K562 (cell line): ENCODE results near the gene KRT8. TPM values are rescaled to one million over a fixed set of nuclear protein-coding genes. Genes with fewer than 3 reads are reported as not detected.

Experiments
- ARNT ChIP-seq, 2 experiments: fragments of 450-650 bp; IDR thresholded peaks; 2 replicates each; pipeline ENCODE4 v1.6.1; 2016; ENCODE audit warnings: mild to moderate bottlenecking in 1 of 2
- ATF3 ChIP-seq, 2 experiments: fragments of 450-650 bp in 1 of 2; sonication (generic) in 1 of 2; formaldehyde crosslinking in 1 of 2; IDR thresholded peaks in 1 of 2; conservative IDR thresholded peaks in 1 of 2; 2 replicates each; pipeline versions ENCODE4 v1.6.1 to v1.8.1; 2016 to 2023; ENCODE audit warnings: mild to moderate bottlenecking in 2 of 2, moderate library complexity in 2 of 2, inconsistent platforms in 1 of 2, missing genetic modification reagents in 1 of 2
- CHD2 ChIP-seq: IDR thresholded peaks from 2 replicates; pipeline ENCODE4 v1.6.1; 2011; ENCODE audit warnings: low read depth, low read length
- CXXC5 ChIP-seq: fragments of 250-450 bp; sonication (Bioruptor Pico); IDR thresholded peaks from 2 replicates; pipeline ENCODE4 v1.8.0; 2022; ENCODE audit warnings: inconsistent platforms, mild to moderate bottlenecking, moderate library complexity
- EGR1 ChIP-seq: fragments of 450-650 bp; conservative IDR thresholded peaks from 2 replicates; pipeline ENCODE4 v1.6.1; 2017; ENCODE audit warnings: mild to moderate bottlenecking
- ELK1 ChIP-seq: sonication (generic); formaldehyde crosslinking; IDR thresholded peaks from 2 replicates; pipeline ENCODE4 v1.8.1; 2022; ENCODE audit warnings: missing genetic modification reagents
- GABPA ChIP-seq: fragments of 200-800 bp; sonication (Bioruptor generic); conservative IDR thresholded peaks from 2 replicates; pipeline ENCODE4 v1.6.1; 2016; ENCODE audit warnings: low read depth, missing genetic modification characterization, missing compliant biosample characterization
- HNRNPK ChIP-seq: fragments of 200-400 bp; formaldehyde crosslinking; IDR thresholded peaks from one replicate; pipeline ENCODE4 v1.6.1; 2018; ENCODE audit warnings: mild to moderate bottlenecking, low read depth, low read length; ENCODE audit not compliant: poor library complexity, severe bottlenecking
- NFATC3 ChIP-seq: fragments of 450-650 bp; IDR thresholded peaks from 2 replicates; pipeline ENCODE4 v1.6.1; 2017; ENCODE audit warnings: mild to moderate bottlenecking
- NR4A1 ChIP-seq, 2 experiments: fragments of 250-450 bp in 1 of 2; fragments of 450-650 bp in 1 of 2; sonication (Bioruptor Pico) in 1 of 2; IDR thresholded peaks; 2 replicates each; pipeline versions ENCODE4 v1.4.0 to v1.6.1; 2016 to 2020; ENCODE audit warnings: mild to moderate bottlenecking in 2 of 2, missing compliant biosample characterization in 1 of 2, missing genetic modification characterization in 1 of 2, moderate library complexity in 1 of 2
- POLR2B ChIP-seq: fragments of 450-650 bp; IDR thresholded peaks from 2 replicates; pipeline ENCODE4 v1.6.1; 2018; ENCODE audit warnings: low read depth; ENCODE audit not compliant: partially characterized antibody
- PYGO2 ChIP-seq: fragments of 450-650 bp; IDR thresholded peaks from 2 replicates; pipeline ENCODE4 v1.6.1; 2016; ENCODE audit warnings: mild to moderate bottlenecking, missing genetic modification characterization, moderate library complexity, missing compliant biosample characterization
- SMARCA5 ChIP-seq: fragments of 450-650 bp; IDR thresholded peaks from 2 replicates; pipeline ENCODE4 v1.6.1; 2016
- SPI1 ChIP-seq: IDR thresholded peaks from 2 replicates; pipeline ENCODE4 v1.6.1; 2011; ENCODE audit warnings: low read depth, low read length, control low read depth, borderline replicate concordance
- TRIM28 ChIP-seq: fragments of 450-650 bp; IDR thresholded peaks from 2 replicates; pipeline ENCODE4 v1.6.1; 2017
- U2AF2 ChIP-seq: fragments of 200-400 bp; formaldehyde crosslinking; optimal IDR thresholded peaks from 2 replicates; pipeline ENCODE3; 2017; ENCODE audit warnings: low read depth, mild to moderate bottlenecking, low read length
- ZBTB26 ChIP-seq: fragments of 450-650 bp; formaldehyde crosslinking; IDR thresholded peaks from 2 replicates; pipeline ENCODE4 v1.4.0; 2022; ENCODE audit warnings: missing genetic modification characterization
- ZBTB9 ChIP-seq: fragments of 450-650 bp; formaldehyde crosslinking; IDR thresholded peaks from 2 replicates; pipeline ENCODE4 v1.4.0; 2020; ENCODE audit warnings: mild to moderate bottlenecking, moderate library complexity
- ZNF121 ChIP-seq: sonication (generic); formaldehyde crosslinking; conservative IDR thresholded peaks from 2 replicates; pipeline ENCODE4 v1.8.0; 2022; ENCODE audit warnings: missing genetic modification reagents
- ZNF354B ChIP-seq: fragments of 250-450 bp; sonication (Bioruptor Pico); IDR thresholded peaks from 2 replicates; pipeline ENCODE4 v1.4.0; 2020
- ZNF445 ChIP-seq: fragments of 250-450 bp; sonication (Bioruptor Pico); IDR thresholded peaks from 2 replicates; pipeline ENCODE4 v1.4.0; 2020; ENCODE audit warnings: low read depth, mild to moderate bottlenecking, moderate library complexity
- ZNF507 ChIP-seq: conservative IDR thresholded peaks from 2 replicates; pipeline ENCODE4 v1.6.1; 2017; ENCODE audit warnings: missing genetic modification characterization, missing compliant biosample characterization
- ZNF511 ChIP-seq: sonication (generic); formaldehyde crosslinking; IDR thresholded peaks from 2 replicates; pipeline ENCODE4 v1.8.0; 2022; ENCODE audit warnings: mild to moderate bottlenecking, missing genetic modification reagents
- ZNF76 ChIP-seq: fragments of 250-450 bp; sonication (Bioruptor Pico); IDR thresholded peaks from 2 replicates; pipeline ENCODE4 v1.4.0; 2020; ENCODE audit warnings: mild to moderate bottlenecking, moderate library complexity, borderline replicate concordance
- ZSCAN29 ChIP-seq: fragments of 450-650 bp; IDR thresholded peaks from 2 replicates; pipeline ENCODE4 v1.6.1; 2017
- polyA plus RNA-seq, 8 experiments: library from polyadenylated mRNA; depleted of rRNA in 4 of 8; stranded (reverse) in 5 of 8; unstranded in 3 of 8; fragments of >200 nt; fragmentation: Nextera tagmentation in 2 of 8; fragmentation: Illumina TruSeq in 1 of 8; extraction: Ambion mirVana in 2 of 8; extraction: Trizol in 1 of 8; gene quantifications; 2 replicates each; pipeline versions ENCODE4 v1.2.1 to v1.2.3, GENCODE V29; 2011 to 2014; ENCODE audit warnings: inconsistent platforms in 1 of 8, missing spikeins in 1 of 8
- total RNA-seq, 7 experiments: library from RNA; depleted of rRNA in 6 of 7; stranded (reverse); fragments of >200 nt in 6 of 7; fragmentation: Illumina TruSeq in 2 of 7; extraction: Trizol in 2 of 7; gene quantifications; 2 replicates each; pipeline versions ENCODE4 v1.2.1 to v1.2.3, GENCODE V29; 2011 to 2021; ENCODE audit warnings: low replicate concordance in 1 of 7

KRT8 gene
- total and polyA plus RNA-seq, 9 of the 15 experiments (the other 6 are each of a cell fraction or from before 2014, with no cell fraction given) = 41.5 to 661 (median 260) TPM

- TF ChIP-seq CHD2 = no peak
- TF ChIP-seq ZBTB26 (CRISPR knock-in tag) = no peak
- peak; percentile 58; the same call in 1 of the 2 replicates for TF ChIP-seq SPI1
- TF ChIP-seq CXXC5 (CRISPR knock-in tag) = no peak
- no peak for TF ChIP-seq ZNF354B (CRISPR knock-in tag)
- TF ChIP-seq SMARCA5 = peak; percentile 56; the same call in 1 of the 2 replicates
- no peak for TF ChIP-seq EGR1
- no peak for TF ChIP-seq U2AF2
- TF ChIP-seq ELK1 (CRISPR knock-in tag) = no peak
- no peak for TF ChIP-seq NFATC3
- TF ChIP-seq ZSCAN29 = no peak
- no peak for TF ChIP-seq ATF3 (IDR thresholded peaks at IDR 0.05)
- no peak for TF ChIP-seq ATF3 (CRISPR knock-in tag; conservative IDR thresholded peaks at IDR 0.05)
- no peak for TF ChIP-seq NR4A1 (CRISPR knock-in tag; IDR thresholded peaks at IDR 0.05)
- no peak for TF ChIP-seq NR4A1 (tag; IDR thresholded peaks at IDR 0.05)
- TF ChIP-seq TRIM28 = no peak
- 0 out of 4 replicates have a peak, but pooled peaks of 1 of the 2 experiments have one; percentile 23 for TF ChIP-seq ARNT (IDR thresholded peaks at IDR 0.05)
- no peak for TF ChIP-seq GABPA
- 0 out of 2 replicates have a peak, but pooled peaks have one; percentile 24 for TF ChIP-seq ZNF511 (CRISPR knock-in tag)
- TF ChIP-seq ZNF507 (tag) = no peak
- TF ChIP-seq ZNF121 (CRISPR knock-in tag) = peak; percentile 72; the same call in 1 of the 2 replicates
- no peak for TF ChIP-seq ZBTB9 (CRISPR knock-in tag)
- no peak for TF ChIP-seq HNRNPK
- TF ChIP-seq POLR2B = no peak
- TF ChIP-seq PYGO2 = no peak
- TF ChIP-seq ZNF445 (CRISPR knock-in tag) = no peak
- TF ChIP-seq ZNF76 (CRISPR knock-in tag) = no peak
Observed at GRCh38 chr12:52884526-52885293, 20.2 kb downstream of the KRT8 start (continued).
